Measurements from ENCODE around the gene RUNX1. TPM values are rescaled to one million over a fixed set of nuclear protein-coding genes. Genes with fewer than 3 reads are reported as not detected.

Gene RUNX1
- total RNA-seq, 1 experiment from 2014 or later = 55.2 TPM

DNA sequence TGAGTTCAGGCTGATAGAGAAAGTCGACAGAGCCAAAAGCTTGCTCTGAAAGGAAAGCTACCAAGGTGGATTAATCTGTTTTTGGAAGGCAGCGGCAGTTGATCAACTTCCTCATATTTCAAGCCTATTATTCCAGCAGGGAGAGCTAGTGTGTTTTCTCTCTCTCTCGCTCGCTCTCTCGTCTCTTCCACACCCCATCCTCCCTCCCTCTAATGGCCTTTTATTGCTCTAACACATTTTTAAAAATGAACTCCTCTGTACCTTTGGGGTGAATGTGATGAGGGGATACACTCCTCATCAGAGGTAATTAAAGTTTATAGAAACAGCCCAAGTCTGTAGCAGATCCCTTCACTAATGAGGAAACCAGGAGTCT is 253.9 kb downstream of the RUNX1 start:
- Histone ChIP-seq H3K36me3 (ENCODE audit: low read depth, low read length) (peaks cover 55% of the 10 kb centered on the region), H3F3A (ENCODE audit: low read length, unreplicated experiment) (peaks cover 17% of the 10 kb centered on the region), H3K4me2 (ENCODE audit: low read length) (peak overlapping the region; percentile 56), H3K9ac (ENCODE audit: low read length) (peak overlapping the region; percentile 59), H3K27me3 (ENCODE audit: low read length) (no peaks in the 10 kb centered on the region), H3K4me3 (ENCODE audit: low read length) (no peak overlapping the region), H3K27ac (ENCODE audit: low read length) (peak overlapping the region; percentile 89), H3K4me1 (ENCODE audit: insufficient read depth, low read length) (peaks cover 46% of the 10 kb centered on the region), H2AFZ (ENCODE audit: low read length) (no peak overlapping the region), H3K9me2 (replicated peaks; ENCODE audit: low read length) (no peaks in the 10 kb centered on the region), H3K79me2 (ENCODE audit: low read length) (peaks cover 15% of the 10 kb centered on the region), H4K20me1 (ENCODE audit: low read length) (no peaks in the 10 kb centered on the region), H3K9me3 (ENCODE audit: low read length) (no peaks in the 10 kb centered on the region)
- DNase-seq = no peak
- TSS peak; percentile 74 for BruUV-seq (replicated peaks)
- POLR2A ChIA-PET (ENCODE audit: unreplicated experiment) = interaction anchor here (0.6 to 0.7 kb wide), 3 partner anchors 22 to 105 kb away, joined by 3 to 4 read pairs (median 3); no protein-coding TSS in a partner anchor
- peak; percentile 4; the same call in 1 of the 2 replicates for ATAC-seq
- TF ChIP-seq EZH2phosphoT487 (IDR thresholded peaks at IDR 0.05; ENCODE audit: borderline replicate concordance, low read length) (no peak), EZH2 (IDR thresholded peaks at IDR 0.05; ENCODE audit: low read length, unreplicated experiment) (no peak)
- TF ChIP-seq, protein P1, sequence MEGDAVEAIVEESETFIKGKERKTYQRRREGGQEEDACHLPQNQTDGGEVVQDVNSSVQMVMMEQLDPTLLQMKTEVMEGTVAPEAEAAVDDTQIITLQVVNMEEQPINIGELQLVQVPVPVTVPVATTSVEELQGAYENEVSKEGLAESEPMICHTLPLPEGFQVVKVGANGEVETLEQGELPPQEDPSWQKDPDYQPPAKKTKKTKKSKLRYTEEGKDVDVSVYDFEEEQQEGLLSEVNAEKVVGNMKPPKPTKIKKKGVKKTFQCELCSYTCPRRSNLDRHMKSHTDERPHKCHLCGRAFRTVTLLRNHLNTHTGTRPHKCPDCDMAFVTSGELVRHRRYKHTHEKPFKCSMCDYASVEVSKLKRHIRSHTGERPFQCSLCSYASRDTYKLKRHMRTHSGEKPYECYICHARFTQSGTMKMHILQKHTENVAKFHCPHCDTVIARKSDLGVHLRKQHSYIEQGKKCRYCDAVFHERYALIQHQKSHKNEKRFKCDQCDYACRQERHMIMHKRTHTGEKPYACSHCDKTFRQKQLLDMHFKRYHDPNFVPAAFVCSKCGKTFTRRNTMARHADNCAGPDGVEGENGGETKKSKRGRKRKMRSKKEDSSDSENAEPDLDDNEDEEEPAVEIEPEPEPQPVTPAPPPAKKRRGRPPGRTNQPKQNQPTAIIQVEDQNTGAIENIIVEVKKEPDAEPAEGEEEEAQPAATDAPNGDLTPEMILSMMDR (conservative IDR thresholded peaks at IDR 0.05; ENCODE audit: low read depth, low read length) = peak; percentile 39
- CTCF ChIA-PET = interaction anchor here (0.6 to 2.6 kb wide), 6 partner anchors 41 to 840 kb away, joined by 3 to 23 read pairs (median 4); no protein-coding TSS in a partner anchor
- intact Hi-C loops (cut with micrococcal nuclease) = loop anchor here (1.0 to 5.0 kb wide), 7 partner anchors 18 to 252 kb away; partner anchors contain the start of gene RUNX1

DNA sequence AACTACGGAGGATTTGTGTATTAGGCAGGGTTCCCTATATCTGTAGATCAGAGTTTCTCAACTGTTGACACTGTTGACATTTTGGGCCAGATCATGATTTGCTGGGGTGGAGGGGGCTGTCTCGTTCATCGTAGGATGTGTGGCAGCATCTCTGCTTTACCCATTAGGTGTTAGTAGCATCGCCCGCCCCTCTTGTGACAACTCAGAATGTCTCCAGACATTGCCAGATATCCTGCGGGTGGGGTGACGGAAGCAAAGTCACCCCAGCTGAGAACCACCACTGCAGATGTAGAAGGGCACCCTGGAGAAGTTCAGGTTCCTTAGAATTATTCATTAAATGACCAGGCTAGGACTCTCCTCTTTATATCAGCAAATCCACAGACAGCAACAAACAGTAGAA is 254.4 kb downstream of the RUNX1 start:
- DNase-seq (no peak), ATAC-seq (no peak)
- POLR2A ChIA-PET (ENCODE audit: unreplicated experiment) = interaction anchor here (0.7 kb wide), 2 partner anchors 27 to 105 kb away, joined by 3 read pairs; no protein-coding TSS in a partner anchor
- H3K4me1 ChIP-seq (ENCODE audit: insufficient read depth, low read length) = peaks cover 46% of the 10 kb centered on the region
- CTCF ChIA-PET = interaction anchor here (0.6 to 2.6 kb wide), 2 partner anchors 49 to 841 kb away, joined by 3 to 23 read pairs; no protein-coding TSS in a partner anchor
- no peaks in the 10 kb centered on the region for H3K9me2 ChIP-seq (replicated peaks; ENCODE audit: low read length)
- peaks cover 54% of the 10 kb centered on the region for H3K36me3 ChIP-seq (ENCODE audit: low read depth, low read length)
- H3K9me3 ChIP-seq (ENCODE audit: low read length) = no peaks in the 10 kb centered on the region
- H3K79me2 ChIP-seq (ENCODE audit: low read length) = peaks cover 15% of the 10 kb centered on the region
- H3K4me2 ChIP-seq (ENCODE audit: low read length) = peak overlapping the region; percentile 56
- TF ChIP-seq EZH2phosphoT487 (IDR thresholded peaks at IDR 0.05; ENCODE audit: borderline replicate concordance, low read length) (no peak), EZH2 (IDR thresholded peaks at IDR 0.05; ENCODE audit: low read length, unreplicated experiment) (no peak)
- TF ChIP-seq, protein P1 (conservative IDR thresholded peaks at IDR 0.05; ENCODE audit: low read depth, low read length) = no peak
- no peaks in the 10 kb centered on the region for H3K27me3 ChIP-seq (ENCODE audit: low read length)
- H3K27ac ChIP-seq (ENCODE audit: low read length) = peak overlapping the region; percentile 89
- peaks cover 21% of the 10 kb centered on the region for H3F3A ChIP-seq (ENCODE audit: low read length, unreplicated experiment)
- H3K4me3 ChIP-seq (ENCODE audit: low read length) = no peak overlapping the region
- no TSS peak for BruUV-seq (replicated peaks)
- H4K20me1 ChIP-seq (ENCODE audit: low read length) = no peaks in the 10 kb centered on the region
- peak overlapping the region; percentile 59 for H3K9ac ChIP-seq (ENCODE audit: low read length)
- H2AFZ ChIP-seq (ENCODE audit: low read length) = no peak overlapping the region
- intact Hi-C loops (cut with micrococcal nuclease) = loop anchor here (1.0 to 5.0 kb wide), 7 partner anchors 18 to 253 kb away; partner anchors contain the start of gene RUNX1

DNA sequence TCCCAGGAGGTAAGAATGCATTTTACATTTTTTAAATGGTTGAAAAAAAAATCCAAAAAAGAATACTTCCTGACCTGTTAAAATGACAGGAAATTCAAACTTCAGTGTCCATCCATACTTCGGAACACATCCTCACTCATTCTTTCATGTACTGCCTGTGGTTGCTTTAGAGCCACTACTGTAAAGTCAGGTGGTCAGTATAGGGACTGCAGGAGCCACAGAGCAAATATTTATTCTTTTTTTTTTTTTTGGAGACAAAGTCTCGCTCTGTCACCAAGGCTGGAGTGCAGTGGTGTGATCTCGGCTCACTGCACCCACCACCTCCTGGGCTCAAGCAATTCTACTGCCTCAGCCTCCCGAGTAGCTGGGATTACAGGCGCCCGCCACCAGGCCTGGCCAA is 255.6 kb downstream of the RUNX1 start:
- no peak for DNase-seq
- H3K9ac ChIP-seq (ENCODE audit: low read length) = no peak overlapping the region
- no peak overlapping the region for H3K4me2 ChIP-seq (ENCODE audit: low read length)
- peaks cover 55% of the 10 kb centered on the region for H3K36me3 ChIP-seq (ENCODE audit: low read depth, low read length)
- TF ChIP-seq EZH2 (IDR thresholded peaks at IDR 0.05; ENCODE audit: low read length, unreplicated experiment) = no peak
- H3K79me2 ChIP-seq (ENCODE audit: low read length) = peaks cover 10% of the 10 kb centered on the region
- H3K4me1 ChIP-seq (ENCODE audit: insufficient read depth, low read length) = peaks cover 46% of the 10 kb centered on the region
- H3F3A ChIP-seq (ENCODE audit: low read length, unreplicated experiment) = peaks cover 22% of the 10 kb centered on the region
- no peak overlapping the region for H3K4me3 ChIP-seq (ENCODE audit: low read length)
- no TSS peak for BruUV-seq (replicated peaks)
- no peak for ATAC-seq
- no peaks in the 10 kb centered on the region for H3K27me3 ChIP-seq (ENCODE audit: low read length)
- no peaks in the 10 kb centered on the region for H3K9me2 ChIP-seq (replicated peaks; ENCODE audit: low read length)
- ChIA-PET POLR2A (ENCODE audit: unreplicated experiment) (no interaction called here), CTCF (no interaction called here)
- H4K20me1 ChIP-seq (ENCODE audit: low read length) = no peaks in the 10 kb centered on the region; the same call in 1 of the 2 replicates
- intact Hi-C loops (cut with micrococcal nuclease) = no loop called here
- no peak overlapping the region for H3K27ac ChIP-seq (ENCODE audit: low read length)
- no peaks in the 10 kb centered on the region for H3K9me3 ChIP-seq (ENCODE audit: low read length)
- no peak overlapping the region for H2AFZ ChIP-seq (ENCODE audit: low read length)
